Kidney epithelial cell (primary cell): ENCODE data around the gene PPL. TPM values are rescaled to one million over a fixed set of nuclear protein-coding genes. Genes with fewer than 3 reads are reported as not detected.

Experiments
- DNase-seq: peaks from one replicate; pipeline ENCODE4 v3.0.0-alpha.2; 2010; ENCODE audit warnings: low read depth
- H3K27me3 ChIP-seq: 2 replicates; pipeline ENCODE4 v1.6.0; 2011; ENCODE audit warnings: low read length; ENCODE audit not compliant: control insufficient read depth, insufficient read depth
- H3K36me3 ChIP-seq: 2 replicates; pipeline ENCODE4 v1.5.1; 2011; ENCODE audit warnings: low read length; ENCODE audit not compliant: control insufficient read depth, insufficient read depth
- H3K4me3 ChIP-seq: 2 replicates; pipeline ENCODE4 v1.5.1; 2011; ENCODE audit warnings: low read depth, mild to moderate bottlenecking, control low read depth, low read length
- CTCF ChIP-seq: IDR thresholded peaks from 2 replicates; pipeline ENCODE4 v1.5.1; 2011; ENCODE audit warnings: mild to moderate bottlenecking, moderate library complexity, low read length, control low read depth, inconsistent platforms; ENCODE audit not compliant: insufficient read depth, poor library complexity, severe bottlenecking
- total RNA-seq: library from RNA; depleted of rRNA; stranded (reverse); fragments of >200 nt; gene quantifications from 2 replicates; pipeline ENCODE4 v1.2.3, GENCODE V29; 2015

Gene PPL
- total RNA-seq, 1 donor from 2014 or later = 26.5 TPM

- Histone ChIP-seq H3K4me3 (no peak overlapping the region), H3K27me3 (no peaks in the 10 kb centered on the region), H3K36me3 (no peaks in the 10 kb centered on the region)
- DNase-seq = no peak
- no peak for TF ChIP-seq CTCF
Measured at GRCh38 chr16:4925791-4926190, 11.2 kb downstream of the PPL start.

- H3K36me3 ChIP-seq = no peaks in the 10 kb centered on the region
- no peak for TF ChIP-seq CTCF
Measured at GRCh38 chr16:4925293-4925607, 11.7 kb downstream of the PPL start.

GRCh38 chr16:4924593-4925292 is 12.2 kb downstream of the PPL start:
- Histone ChIP-seq H3K27me3 (no peaks in the 10 kb centered on the region), H3K4me3 (no peak overlapping the region), H3K36me3 (no peaks in the 10 kb centered on the region)
- TF ChIP-seq CTCF = no peak
- no peak for DNase-seq

More at GRCh38 chr16:4925293-4925607, 11.7 kb downstream of the PPL start:
- no peak overlapping the region for H3K4me3 ChIP-seq
- H3K27me3 ChIP-seq = no peaks in the 10 kb centered on the region
- no peak for DNase-seq

GRCh38 chr16:4923853-4924252 is 13.1 kb downstream of the PPL start:
- DNase-seq = no peak
- Histone ChIP-seq H3K27me3 (no peaks in the 10 kb centered on the region), H3K36me3 (no peaks in the 10 kb centered on the region), H3K4me3 (no peak overlapping the region)
- no peak for TF ChIP-seq CTCF

- TF ChIP-seq CTCF = no peak
- no peak overlapping the region for H3K4me3 ChIP-seq
- DNase-seq = no peak
Measured at GRCh38 chr16:4922721-4923342, 14.1 kb downstream of the PPL start.

GRCh38 chr16:4920826-4921225 is 16.1 kb downstream of the PPL start:
- H3K4me3 ChIP-seq = no peak overlapping the region
- H3K27me3 ChIP-seq = no peaks in the 10 kb centered on the region
- no peak for TF ChIP-seq CTCF
- no peaks in the 10 kb centered on the region for H3K36me3 ChIP-seq
- no peak for DNase-seq

More at GRCh38 chr16:4922721-4923342, 14.1 kb downstream of the PPL start:
- Histone ChIP-seq H3K27me3 (no peaks in the 10 kb centered on the region), H3K36me3 (no peaks in the 10 kb centered on the region)
